Mucosa of descending colon (tissue), 3 donors: Measurements from ENCODE around the gene GTF2F2. TPM values are rescaled to one million over a fixed set of nuclear protein-coding genes. Genes with fewer than 3 reads are reported as not detected.

Source experiments
- ATAC-seq: fragments of 200-7000 bp; cut with Tn5 transposase; one replicate; pipeline ENCODE4 v1.9.1; 2020; ENCODE audit warnings: mild to moderate bottlenecking, moderate library complexity
- DNase-seq, 3 donors: peaks; one replicate each; pipeline ENCODE4 v3.0.0-alpha.2; 2020
- H3K36me3 ChIP-seq: fragments of 200-600 bp; one replicate; pipeline ENCODE4 v1.8.0; 2021; ENCODE audit warnings: low read depth, mild to moderate bottlenecking
- H3K4me1 ChIP-seq: fragments of 200-600 bp; one replicate; pipeline ENCODE4 v1.8.0; 2021; ENCODE audit warnings: low read depth, mild to moderate bottlenecking
- H3K4me3 ChIP-seq: fragments of 200-600 bp; one replicate; pipeline ENCODE4 v1.8.0; 2021; ENCODE audit warnings: mild to moderate bottlenecking
- H3K9me3 ChIP-seq: fragments of 200-600 bp; one replicate; pipeline ENCODE4 v1.8.0; 2021; ENCODE audit warnings: mild to moderate bottlenecking
- CTCF ChIP-seq: fragments of 200-600 bp; IDR thresholded peaks from one replicate; pipeline ENCODE4 v1.8.0; 2022; ENCODE audit warnings: antibody characterized with exemption, mild to moderate bottlenecking
- intact Hi-C, 2 donors: fragments of 100-400 bp; cut with DNase I in 1 of 2; cut with micrococcal nuclease in 1 of 2; formaldehyde crosslinking; loops; one replicate each; pipeline versions ENCODE4 v1.11.0 to v1.11.1; 2022; cut with DNase I, micrococcal nuclease
- total RNA-seq, 3 donors: library from RNA; stranded (reverse); fragmentation: NEBNext Ultra II Directional in 2 of 3; extraction: Animal tissue kit (Norgen Biotek cat#: 25700) in 2 of 3; gene quantifications; one replicate each; pipeline versions ENCODE4 v1.2.1 to v1.2.4, GENCODE V29; 2021 to 2023
- donor health status: DM: no; HTN: no; CAD: no; lungs with moderate emphysema.
- donor health status: DM: no; HTN: no; CAD: no.
- donor health status: DM: no; HTN: yes; CAD: no.

The GTF2F2 gene
- total RNA-seq, 3 donors from 2014 or later: 15.4 to 22.0 (median 15.9) TPM

- Histone ChIP-seq H3K4me1 (peaks cover 10% of the 10 kb centered on the region), H3K4me3 (no peak overlapping the region), H3K9me3 (no peaks in the 10 kb centered on the region), H3K36me3 (no peaks in the 10 kb centered on the region)
- intact Hi-C loops: no loop called here
- ATAC-seq (no peak), DNase-seq (no peak)
- TF ChIP-seq CTCF: no peak
These were observed 190.2 kb downstream of the GTF2F2 start for GRCh38 chr13:45310341-45311131.

GRCh38 chr13:45314822-45315221, 194.5 kb downstream of the GTF2F2 start:
- intact Hi-C loops: no loop called here
- Histone ChIP-seq H3K4me3 (no peak overlapping the region), H3K4me1 (peaks cover 7% of the 10 kb centered on the region), H3K9me3 (no peaks in the 10 kb centered on the region), H3K36me3 (no peaks in the 10 kb centered on the region)
- ATAC-seq (no peak), DNase-seq (no peak)
- TF ChIP-seq CTCF: no peak

DNA sequence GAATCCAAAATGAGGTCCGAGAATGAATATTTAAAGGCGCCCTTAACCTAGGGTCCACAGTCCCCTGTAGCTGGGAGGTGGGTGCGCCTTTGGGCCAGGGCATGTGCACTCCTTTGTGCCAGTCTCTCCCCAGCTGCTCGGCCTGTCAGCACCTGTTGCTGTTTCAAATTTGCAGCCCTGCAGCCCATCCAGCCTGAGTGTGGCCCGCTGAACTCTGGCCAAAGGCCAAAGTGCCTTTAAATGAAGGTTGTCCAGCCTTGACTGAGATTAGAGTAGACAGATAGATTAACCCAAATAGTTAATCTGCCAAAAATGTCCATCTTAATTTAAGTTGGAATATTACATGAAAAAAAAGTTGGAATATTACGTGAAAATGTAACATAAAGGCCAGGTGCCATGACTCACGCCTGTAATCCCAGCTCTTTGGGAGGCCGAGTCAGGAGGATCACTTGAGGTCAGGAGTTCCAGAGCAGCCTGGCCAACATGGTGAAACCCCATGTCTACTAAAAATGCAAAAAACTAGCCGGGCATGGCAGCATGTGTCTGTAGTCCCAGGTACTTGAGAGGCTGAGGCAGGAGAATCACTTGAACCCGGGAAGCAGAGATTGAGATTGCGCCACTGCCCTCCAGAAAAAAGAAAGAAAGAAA, 195.3 kb downstream of the GTF2F2 start:
- H3K4me3 ChIP-seq: no peak overlapping the region
- H3K4me1 ChIP-seq: peaks cover 4% of the 10 kb centered on the region
- no peaks in the 10 kb centered on the region for H3K9me3 ChIP-seq
- TF ChIP-seq CTCF: no peak
- intact Hi-C loops: no loop called here
- H3K36me3 ChIP-seq: no peaks in the 10 kb centered on the region
- ATAC-seq: no peak
- no peak for DNase-seq

DNA sequence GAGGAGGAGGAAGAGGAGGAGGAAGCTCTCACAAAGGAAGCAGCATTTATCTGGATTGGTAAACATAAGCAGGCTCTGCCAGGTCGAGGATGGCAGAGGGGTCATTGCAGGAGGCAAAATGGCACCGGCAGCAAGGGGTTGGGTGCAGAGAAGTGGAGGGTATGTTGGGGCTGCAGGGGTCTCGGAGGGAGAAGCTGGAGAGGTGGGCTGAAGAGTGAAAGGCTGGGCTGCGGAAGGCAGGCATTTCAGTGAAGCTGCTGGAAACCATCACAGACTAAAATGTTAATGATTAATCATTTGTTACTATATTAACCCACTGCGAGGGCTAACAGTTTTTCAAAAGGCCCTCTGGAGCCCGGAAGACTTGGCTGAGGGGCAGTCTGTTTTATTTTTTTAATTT, 196.0 kb downstream of the GTF2F2 start:
- no peak for TF ChIP-seq CTCF
- Histone ChIP-seq H3K4me3 (no peak overlapping the region), H3K36me3 (no peaks in the 10 kb centered on the region), H3K4me1 (no peaks in the 10 kb centered on the region), H3K9me3 (no peaks in the 10 kb centered on the region)
- intact Hi-C loops: no loop called here
- no peak for ATAC-seq
- DNase-seq: no peak

DNA sequence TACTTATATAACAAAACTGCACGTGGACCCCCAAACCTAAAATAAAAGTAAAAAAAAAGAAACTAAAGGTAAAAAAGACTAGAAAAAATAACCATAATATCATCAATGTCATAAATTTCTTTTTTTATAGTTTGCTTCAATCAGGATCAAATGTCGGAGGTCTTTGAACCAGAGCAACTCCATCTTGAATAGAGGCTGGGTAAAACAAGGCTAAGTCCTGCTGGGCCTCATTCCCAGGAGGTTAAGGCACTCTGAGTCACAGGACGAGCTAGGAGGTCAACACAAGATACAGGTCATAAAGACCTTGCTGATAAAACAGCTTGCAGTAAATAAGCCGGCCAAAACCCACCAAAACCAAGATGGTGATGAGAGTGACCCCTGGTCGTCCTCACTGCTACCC, 196.7 kb downstream of the GTF2F2 start:
- Histone ChIP-seq H3K4me3 (no peak overlapping the region), H3K9me3 (no peaks in the 10 kb centered on the region), H3K4me1 (no peaks in the 10 kb centered on the region), H3K36me3 (no peaks in the 10 kb centered on the region)
- DNase-seq (no peak), ATAC-seq (no peak)
- no peak for TF ChIP-seq CTCF
- intact Hi-C loops: no loop called here
